SK-N-SH (cell line): Measurements from ENCODE around the gene TXNRD1. TPM values are rescaled to one million over a fixed set of nuclear protein-coding genes. Genes with fewer than 3 reads are reported as not detected.

Experiments used
- CTCF ChIA-PET: fragments of 300-600, 350-600 bp; formaldehyde crosslinking; extraction: SDS; loops from one replicate; lab custom pipeline; 2021; lab: Yijun Ruan, JAX
- POLR2A ChIA-PET: fragments of 350-600 bp; sonication (Branson Sonifier 250); formaldehyde crosslinking; extraction: SDS; loops from one replicate; lab custom pipeline; 2020; ENCODE audit warnings: antibody characterized with exemption, inconsistent platforms; lab: Yijun Ruan, JAX
- DNase-seq: peaks from one replicate; pipeline ENCODE4 v3.0.0; 2012
- H2AFZ ChIP-seq: fragments of 200-600 bp; sonication (generic); 2 replicates; pipeline ENCODE4 v1.8.1; 2016; ENCODE audit warnings: antibody characterized with exemption, mild to moderate bottlenecking, low read depth
- H3F3A ChIP-seq: fragments of 200-600 bp; sonication (generic); replicated peaks from 2 replicates; pipeline ENCODE3; 2016; ENCODE audit warnings: antibody characterized with exemption, mild to moderate bottlenecking; ENCODE audit not compliant: insufficient read depth
- H3K27ac ChIP-seq, 2 experiments: fragments of 200-500 bp in 1 of 2; fragments of 200-600 bp in 1 of 2; sonication (Bioruptor generic) in 1 of 2; sonication (generic), shearing (Covaris generic) in 1 of 2; 2 replicates each; pipeline versions ENCODE4 v1.5.1 to v1.6.1; 2014 to 2016; ENCODE audit warnings: low read depth in 2 of 2, inconsistent platforms in 1 of 2, low read length in 1 of 2, mild to moderate bottlenecking in 1 of 2, mixed read lengths in 1 of 2
- H3K27me3 ChIP-seq: fragments of 200-600 bp; sonication (generic), shearing (Covaris generic); 2 replicates; pipeline ENCODE4 v1.6.1; 2016; ENCODE audit warnings: mixed run types; ENCODE audit not compliant: insufficient read depth
- H3K36me3 ChIP-seq, 2 experiments: fragments of 200-500 bp in 1 of 2; fragments of 200-600 bp in 1 of 2; sonication (Bioruptor generic) in 1 of 2; sonication (generic) in 1 of 2; replicated peaks in 1 of 2; 2 replicates each; pipeline versions ENCODE3 to v1.5.1; 2014 to 2016; ENCODE audit warnings: low read length in 1 of 2, mild to moderate bottlenecking in 1 of 2; ENCODE audit not compliant: insufficient read depth in 2 of 2, control insufficient read depth in 1 of 2
- H3K4me1 ChIP-seq, 2 experiments: fragments of 200-500 bp in 1 of 2; fragments of 200-600 bp in 1 of 2; sonication (Bioruptor generic) in 1 of 2; sonication (generic), shearing (Covaris generic) in 1 of 2; 2 replicates each; pipeline versions ENCODE4 v1.5.1 to v1.6.1; 2014 to 2016; ENCODE audit warnings: low read depth in 1 of 2, low read length in 1 of 2, mixed run types in 1 of 2; ENCODE audit not compliant: insufficient read depth in 2 of 2, control insufficient read depth in 1 of 2
- H3K4me2 ChIP-seq: fragments of 200-600 bp; sonication (generic), shearing (Covaris generic); 2 replicates; pipeline ENCODE4 v1.6.1; 2017; ENCODE audit warnings: mixed run types
- H3K4me3 ChIP-seq, 2 experiments: fragments of 200-500 bp in 1 of 2; fragments of 200-600 bp in 1 of 2; sonication (Bioruptor generic) in 1 of 2; sonication (generic), shearing (Covaris generic) in 1 of 2; 2 replicates each; pipeline versions ENCODE4 v1.5.1 to v1.8.1; 2014 to 2016; ENCODE audit warnings: low read depth in 2 of 2, inconsistent platforms in 1 of 2, low read length in 1 of 2, mild to moderate bottlenecking in 1 of 2, mixed read lengths in 1 of 2, moderate library complexity in 1 of 2
- H3K79me2 ChIP-seq: fragments of 200-600 bp; sonication (generic); 2 replicates; pipeline ENCODE4 v1.8.1; 2017; ENCODE audit warnings: mild to moderate bottlenecking; ENCODE audit not compliant: insufficient read depth
- H3K9ac ChIP-seq: fragments of 200-600 bp; sonication (generic); 2 replicates; pipeline ENCODE4 v1.6.1; 2017; ENCODE audit warnings: mixed run types
- H3K9me2 ChIP-seq: fragments of 200-600 bp; sonication (generic); 2 replicates; pipeline ENCODE4 v1.6.1; 2017; ENCODE audit warnings: mixed run types
- H3K9me3 ChIP-seq: fragments of 200-600 bp; sonication (generic); 2 replicates; pipeline ENCODE4 v1.6.1; 2017; ENCODE audit warnings: mixed run types, mild to moderate bottlenecking, moderate library complexity
- H4K20me1 ChIP-seq: fragments of 200-600 bp; sonication (generic); 2 replicates; pipeline ENCODE4 v1.6.1; 2017; ENCODE audit warnings: mild to moderate bottlenecking, mixed run types; ENCODE audit not compliant: insufficient read depth
- CHD2 ChIP-seq: fragments of 150-350 bp; IDR thresholded peaks from 2 replicates; pipeline ENCODE4 v1.6.1; 2018; ENCODE audit warnings: low read length; ENCODE audit not compliant: partially characterized antibody
- ELF1 ChIP-seq: IDR thresholded peaks from 2 replicates; pipeline ENCODE4 v1.4.0; 2012
- EZH2phosphoT487 ChIP-seq: fragments of 200-600 bp; sonication (generic); IDR thresholded peaks from 2 replicates; pipeline ENCODE4 v1.6.1; 2017; ENCODE audit warnings: low read depth, mixed run types, mild to moderate bottlenecking, antibody characterized with exemption, moderate library complexity, borderline replicate concordance
- FOSL2 ChIP-seq: IDR thresholded peaks from 2 replicates; pipeline ENCODE4 v1.4.0; 2012; ENCODE audit warnings: low read depth, mild to moderate bottlenecking, moderate library complexity, borderline replicate concordance
- FOXJ3 ChIP-seq: sonication (generic); formaldehyde crosslinking; IDR thresholded peaks from 2 replicates; pipeline ENCODE4 v1.5.1; 2020; ENCODE audit warnings: mild to moderate bottlenecking, missing genetic modification reagents
- GABPA ChIP-seq: IDR thresholded peaks from 2 replicates; pipeline ENCODE4 v1.4.0; 2012; ENCODE audit warnings: low read depth, mild to moderate bottlenecking
- GATA2 ChIP-seq: sonication (generic); formaldehyde crosslinking; IDR thresholded peaks from 2 replicates; pipeline ENCODE4 v1.5.0; 2020; ENCODE audit warnings: mild to moderate bottlenecking, missing genetic modification reagents
- JUND ChIP-seq: IDR thresholded peaks from 2 replicates; pipeline ENCODE4 v1.4.0; 2012
- MEF2A ChIP-seq: IDR thresholded peaks from 2 replicates; pipeline ENCODE4 v1.4.0; 2012; ENCODE audit warnings: low read depth, borderline replicate concordance
- MXI1 ChIP-seq: IDR thresholded peaks from 2 replicates; pipeline ENCODE4 v1.6.1; 2012; ENCODE audit warnings: mild to moderate bottlenecking, low read depth, low read length, improper control_type of control experiment
- NFIC ChIP-seq: IDR thresholded peaks from 2 replicates; pipeline ENCODE4 v1.4.0; 2012; ENCODE audit warnings: borderline replicate concordance
- NRF1 ChIP-seq: IDR thresholded peaks from 2 replicates; pipeline ENCODE4 v1.6.1; 2012; ENCODE audit warnings: low read depth, mild to moderate bottlenecking, low read length
- RAD21 ChIP-seq: IDR thresholded peaks from 2 replicates; pipeline ENCODE4 v1.6.1; 2012; ENCODE audit warnings: mild to moderate bottlenecking, low read length
- RFX5 ChIP-seq: IDR thresholded peaks from 2 replicates; pipeline ENCODE4 v1.6.1; 2012; ENCODE audit warnings: mild to moderate bottlenecking, improper control_type of control experiment, low read length
- RXRA ChIP-seq: IDR thresholded peaks from 2 replicates; pipeline ENCODE4 v1.4.0; 2012; ENCODE audit warnings: low read depth, mild to moderate bottlenecking, borderline replicate concordance
- SIN3A ChIP-seq: IDR thresholded peaks from 2 replicates; pipeline ENCODE4 v1.6.1; 2012; ENCODE audit warnings: low read depth, mild to moderate bottlenecking, low read length, moderate library complexity, borderline replicate concordance
- SMC3 ChIP-seq: IDR thresholded peaks from 2 replicates; pipeline ENCODE4 v1.6.1; 2012; ENCODE audit warnings: low read depth, low read length, improper control_type of control experiment
- TAF1 ChIP-seq: IDR thresholded peaks from 2 replicates; pipeline ENCODE4 v1.6.1; 2012; ENCODE audit warnings: low read depth, mild to moderate bottlenecking, low read length, moderate library complexity, borderline replicate concordance
- TCF12 ChIP-seq: IDR thresholded peaks from 2 replicates; pipeline ENCODE4 v1.4.0; 2012
- TEAD4 ChIP-seq: IDR thresholded peaks from 2 replicates; pipeline ENCODE4 v1.4.0; 2012; ENCODE audit warnings: mild to moderate bottlenecking, borderline replicate concordance; ENCODE audit not compliant: insufficient read depth
- WGBS: methylation state at CpG from one replicate; pipeline ENCODE4 v1.1.6; 2017; ENCODE audit warnings: low lambda C conversion rate; 5-methylcytosine and 5-hydroxymethylcytosine counted together
- polyA plus RNA-seq, 3 experiments: library from polyadenylated mRNA; depleted of rRNA; stranded (reverse); fragments of >200 nt; gene quantifications; 2 replicates each; pipeline ENCODE4 v1.2.3, GENCODE V29; 2012
- TF ChIP-seq, protein P1 (sequence below): IDR thresholded peaks from 2 replicates; pipeline ENCODE4 v1.4.0; 2012; ENCODE audit warnings: low read depth
- TF ChIP-seq, protein P2 (sequence below): fragments of 150-350 bp; IDR thresholded peaks from 2 replicates; pipeline ENCODE4 v1.6.1; 2016; ENCODE audit warnings: mild to moderate bottlenecking, low read depth, low read length
- TF ChIP-seq, protein P3 (sequence below): IDR thresholded peaks from 2 replicates; pipeline ENCODE4 v1.4.0; 2012; ENCODE audit warnings: low read depth, borderline replicate concordance
- TF ChIP-seq, protein P4 (sequence below): fragments of 200-600 bp; sonication (generic); IDR thresholded peaks from 2 replicates; pipeline ENCODE4 v1.6.1; 2017; ENCODE audit warnings: antibody characterized with exemption, mild to moderate bottlenecking, moderate library complexity

Gene TXNRD1
- polyA plus RNA-seq, 1 of the 3 experiments (the other 2 are of a cell fraction): 143 TPM

DNA sequence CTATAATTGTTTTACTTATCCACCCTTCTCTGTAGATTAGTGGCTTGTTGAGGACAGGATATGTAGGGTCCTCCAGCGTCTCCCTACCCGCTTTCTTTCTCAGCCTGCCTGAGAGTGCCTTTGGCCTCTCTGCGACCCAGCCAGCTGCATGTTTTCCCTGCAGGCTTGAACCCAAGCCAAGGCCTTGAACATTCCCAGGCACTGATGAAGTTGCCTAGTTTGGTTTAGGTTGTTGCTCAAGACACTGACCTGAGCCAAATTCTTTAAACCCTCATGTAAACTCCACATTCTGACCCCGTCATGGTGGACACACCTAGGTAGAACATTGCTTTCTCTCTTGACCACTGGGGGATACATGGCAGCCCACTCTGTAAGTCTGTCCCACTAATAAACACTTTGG, 33.4 kb upstream of the TXNRD1 start:
- H3F3A ChIP-seq: peaks cover 17% of the 10 kb centered on the region
- no peak overlapping the region for H3K4me2 ChIP-seq
- no peak for DNase-seq
- H3K4me1 ChIP-seq: peaks cover 8 to 9% of the 10 kb centered on the region in 2 experiments; a peak in 2 of 4 replicates
- no peaks in the 10 kb centered on the region for H3K9me2 ChIP-seq
- WGBS: 79% methylated on average over 4 of the region's 4 CpGs
- no peaks in the 10 kb centered on the region for H4K20me1 ChIP-seq
- CTCF ChIA-PET: no interaction called here
- H3K79me2 ChIP-seq: no peaks in the 10 kb centered on the region
- H3K36me3 ChIP-seq: no peaks in the 10 kb centered on the region
- no peak overlapping the region for H3K27ac ChIP-seq
- POLR2A ChIA-PET: no interaction called here
- TF ChIP-seq TCF12 (peak; percentile 62), FOXJ3 (CRISPR knock-in tag) (no peak), FOSL2 (no peak), CHD2 (no peak), TAF1 (no peak), SIN3A (no peak), TEAD4 (no peak), MEF2A (0 out of 2 replicates have a peak, but pooled peaks have one; percentile 19), NRF1 (no peak), NFIC (peak; percentile 59; the same call in 1 of the 2 replicates), EZH2phosphoT487 (no peak), RXRA (peak; percentile 68)
- no peak overlapping the region for H2AFZ ChIP-seq
- no peaks in the 10 kb centered on the region for H3K9me3 ChIP-seq
- no peaks in the 10 kb centered on the region for H3K27me3 ChIP-seq
- no peak overlapping the region for H3K4me3 ChIP-seq
- no peak overlapping the region for H3K9ac ChIP-seq

DNA sequence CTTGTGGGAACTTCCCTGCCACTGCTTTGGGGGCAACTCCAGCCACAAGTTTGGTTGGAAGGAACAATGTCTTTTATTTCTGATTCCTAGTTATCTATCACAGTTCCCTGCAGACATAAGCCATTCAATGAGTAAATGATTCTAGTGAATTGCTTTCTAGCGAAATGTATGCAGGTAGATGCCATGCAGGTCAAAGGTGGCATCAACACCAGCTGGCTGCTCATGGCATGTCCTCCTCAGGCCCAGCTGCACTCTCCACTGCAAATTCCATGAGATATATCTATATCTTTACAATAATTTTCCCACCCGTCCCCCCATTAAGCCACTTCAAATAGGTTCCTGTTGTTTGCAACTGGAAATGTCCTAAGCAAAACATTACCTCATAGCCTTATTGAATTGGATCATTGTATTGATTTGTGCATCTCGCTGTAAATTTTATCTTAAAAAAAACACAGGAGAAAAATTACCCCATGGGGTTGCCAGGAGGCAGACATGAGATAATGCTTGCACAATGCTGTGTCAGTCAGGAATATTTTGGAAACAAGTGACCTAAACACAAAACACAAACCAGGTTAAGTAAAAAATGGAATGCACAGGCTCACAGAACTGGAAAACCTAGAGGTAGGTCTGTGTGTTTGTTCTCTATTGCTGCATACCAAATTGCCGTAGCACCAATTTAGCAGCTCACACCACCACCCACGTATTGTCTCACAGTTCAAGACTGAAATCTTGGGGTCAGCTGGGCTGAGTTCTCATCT, 32.8 kb upstream of the TXNRD1 start:
- no peaks in the 10 kb centered on the region for H3K27me3 ChIP-seq
- H3K9me3 ChIP-seq: no peaks in the 10 kb centered on the region
- no peaks in the 10 kb centered on the region for H3K79me2 ChIP-seq
- no peak overlapping the region for H3K27ac ChIP-seq
- H3F3A ChIP-seq: peaks cover 10% of the 10 kb centered on the region
- H3K4me1 ChIP-seq: peaks cover 5% of the 10 kb centered on the region in 2 experiments; a peak in 2 of 4 replicates
- DNase-seq: no peak
- H3K4me3 ChIP-seq: no peak overlapping the region
- 74% methylated on average over 5 of the region's 5 CpGs for WGBS
- H3K36me3 ChIP-seq: no peaks in the 10 kb centered on the region
- H2AFZ ChIP-seq: no peak overlapping the region
- H3K9ac ChIP-seq: no peak overlapping the region
- ChIA-PET POLR2A (no interaction called here), CTCF (no interaction called here)
- no peak overlapping the region for H3K4me2 ChIP-seq
- no peaks in the 10 kb centered on the region for H3K9me2 ChIP-seq
- H4K20me1 ChIP-seq: no peaks in the 10 kb centered on the region
- TF ChIP-seq ELF1: no peak
- TF ChIP-seq MXI1: no peak
- no peak for TF ChIP-seq SIN3A
- TF ChIP-seq, protein P1, sequence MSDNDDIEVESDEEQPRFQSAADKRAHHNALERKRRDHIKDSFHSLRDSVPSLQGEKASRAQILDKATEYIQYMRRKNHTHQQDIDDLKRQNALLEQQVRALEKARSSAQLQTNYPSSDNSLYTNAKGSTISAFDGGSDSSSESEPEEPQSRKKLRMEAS: no peak
- no peak for TF ChIP-seq EZH2phosphoT487
- TF ChIP-seq GABPA: no peak
- TF ChIP-seq JUND: no peak
- no peak for TF ChIP-seq MEF2A
- TF ChIP-seq RFX5: no peak
- TF ChIP-seq RXRA: no peak
- TF ChIP-seq, protein P2, sequence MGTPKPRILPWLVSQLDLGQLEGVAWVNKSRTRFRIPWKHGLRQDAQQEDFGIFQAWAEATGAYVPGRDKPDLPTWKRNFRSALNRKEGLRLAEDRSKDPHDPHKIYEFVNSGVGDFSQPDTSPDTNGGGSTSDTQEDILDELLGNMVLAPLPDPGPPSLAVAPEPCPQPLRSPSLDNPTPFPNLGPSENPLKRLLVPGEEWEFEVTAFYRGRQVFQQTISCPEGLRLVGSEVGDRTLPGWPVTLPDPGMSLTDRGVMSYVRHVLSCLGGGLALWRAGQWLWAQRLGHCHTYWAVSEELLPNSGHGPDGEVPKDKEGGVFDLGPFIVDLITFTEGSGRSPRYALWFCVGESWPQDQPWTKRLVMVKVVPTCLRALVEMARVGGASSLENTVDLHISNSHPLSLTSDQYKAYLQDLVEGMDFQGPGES: no peak
- TF ChIP-seq FOSL2: no peak
- TF ChIP-seq, protein P3, sequence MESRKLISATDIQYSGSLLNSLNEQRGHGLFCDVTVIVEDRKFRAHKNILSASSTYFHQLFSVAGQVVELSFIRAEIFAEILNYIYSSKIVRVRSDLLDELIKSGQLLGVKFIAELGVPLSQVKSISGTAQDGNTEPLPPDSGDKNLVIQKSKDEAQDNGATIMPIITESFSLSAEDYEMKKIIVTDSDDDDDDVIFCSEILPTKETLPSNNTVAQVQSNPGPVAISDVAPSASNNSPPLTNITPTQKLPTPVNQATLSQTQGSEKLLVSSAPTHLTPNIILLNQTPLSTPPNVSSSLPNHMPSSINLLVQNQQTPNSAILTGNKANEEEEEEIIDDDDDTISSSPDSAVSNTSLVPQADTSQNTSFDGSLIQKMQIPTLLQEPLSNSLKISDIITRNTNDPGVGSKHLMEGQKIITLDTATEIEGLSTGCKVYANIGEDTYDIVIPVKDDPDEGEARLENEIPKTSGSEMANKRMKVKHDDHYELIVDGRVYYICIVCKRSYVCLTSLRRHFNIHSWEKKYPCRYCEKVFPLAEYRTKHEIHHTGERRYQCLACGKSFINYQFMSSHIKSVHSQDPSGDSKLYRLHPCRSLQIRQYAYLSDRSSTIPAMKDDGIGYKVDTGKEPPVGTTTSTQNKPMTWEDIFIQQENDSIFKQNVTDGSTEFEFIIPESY: no peak
- TF ChIP-seq RAD21: no peak
- TF ChIP-seq GATA2 (CRISPR knock-in tag): no peak
- TF ChIP-seq SMC3: no peak
- TF ChIP-seq, protein P4, sequence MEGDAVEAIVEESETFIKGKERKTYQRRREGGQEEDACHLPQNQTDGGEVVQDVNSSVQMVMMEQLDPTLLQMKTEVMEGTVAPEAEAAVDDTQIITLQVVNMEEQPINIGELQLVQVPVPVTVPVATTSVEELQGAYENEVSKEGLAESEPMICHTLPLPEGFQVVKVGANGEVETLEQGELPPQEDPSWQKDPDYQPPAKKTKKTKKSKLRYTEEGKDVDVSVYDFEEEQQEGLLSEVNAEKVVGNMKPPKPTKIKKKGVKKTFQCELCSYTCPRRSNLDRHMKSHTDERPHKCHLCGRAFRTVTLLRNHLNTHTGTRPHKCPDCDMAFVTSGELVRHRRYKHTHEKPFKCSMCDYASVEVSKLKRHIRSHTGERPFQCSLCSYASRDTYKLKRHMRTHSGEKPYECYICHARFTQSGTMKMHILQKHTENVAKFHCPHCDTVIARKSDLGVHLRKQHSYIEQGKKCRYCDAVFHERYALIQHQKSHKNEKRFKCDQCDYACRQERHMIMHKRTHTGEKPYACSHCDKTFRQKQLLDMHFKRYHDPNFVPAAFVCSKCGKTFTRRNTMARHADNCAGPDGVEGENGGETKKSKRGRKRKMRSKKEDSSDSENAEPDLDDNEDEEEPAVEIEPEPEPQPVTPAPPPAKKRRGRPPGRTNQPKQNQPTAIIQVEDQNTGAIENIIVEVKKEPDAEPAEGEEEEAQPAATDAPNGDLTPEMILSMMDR: no peak
